ENCODE results near the gene TRPM6.

DNA sequence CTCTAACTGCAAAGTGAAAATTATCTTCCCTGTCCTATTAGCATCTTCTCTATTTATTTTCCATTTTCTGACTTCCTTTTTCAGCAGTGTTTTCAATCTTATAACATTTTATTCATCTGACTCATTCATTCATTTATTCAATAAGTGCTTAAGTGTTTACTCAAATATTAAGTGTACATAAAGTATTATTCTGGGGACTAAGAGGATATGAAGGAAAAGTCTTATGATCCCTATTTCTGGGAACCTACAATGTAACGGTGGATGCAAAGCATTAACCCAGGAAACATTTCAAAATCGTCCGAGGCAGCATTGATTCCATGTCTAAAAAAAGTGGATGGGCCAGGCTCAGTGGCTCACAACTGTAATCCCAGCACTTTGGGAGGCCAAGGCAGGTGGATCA is 19.4 kb upstream of the TRPM6 start:
- TF ChIP-seq CTCF (IDR thresholded peaks at IDR 0.05) (no peak), EP300 (IDR thresholded peaks at IDR 0.05) (no peak)
